ENCODE data around the gene ANGPTL2. TPM values are rescaled to one million over a fixed set of nuclear protein-coding genes. Genes with fewer than 3 reads are reported as not detected.

ANGPTL2 gene
- total RNA-seq, 1 experiment from 2014 or later, result 0.20 TPM

GRCh38 chr9:127086771-127087170, 35.7 kb downstream of the ANGPTL2 start:
- ChIA-PET RAD21 (ENCODE audit: low non-redundant PET in 1 of 2, low total read pairs in 2 of 2, uncharacterized antibody in 2 of 2, unreplicated experiment in 2 of 2) (no interaction called here), POLR2A (no interaction called here), CTCF (no interaction called here)
- no peaks in the 10 kb centered on the region for H3K9me3 ChIP-seq (ENCODE audit: control insufficient read depth in 1 of 2, insufficient read depth in 1 of 2, low read depth in 1 of 2, low read length in 2 of 2)
- no peak overlapping the region for H3K4me3 ChIP-seq (replicated peaks in 1 of 2; ENCODE audit: low read depth in 1 of 2, low read length in 2 of 2)
- DNase-seq (ENCODE audit: low read depth, low spot score) (no peak), ATAC-seq (no peak)
- intact Hi-C loops (cut with micrococcal nuclease), result no loop called here
- no peaks in the 10 kb centered on the region for H3K36me3 ChIP-seq (ENCODE audit: control insufficient read depth in 1 of 2, insufficient read depth in 2 of 2, low read length in 2 of 2)
- H4K20me1 ChIP-seq (ENCODE audit: insufficient read depth), result no peaks in the 10 kb centered on the region
- no peak overlapping the region for H3K4me2 ChIP-seq (ENCODE audit: low read length)
- no peak overlapping the region for H3K9ac ChIP-seq (ENCODE audit: low read length)
- TF ChIP-seq ZFX (IDR thresholded peaks at IDR 0.05) (no peak), EGR1 (IDR thresholded peaks at IDR 0.05; ENCODE audit: low read depth) (no peak), CBX3 (IDR thresholded peaks at IDR 0.05; ENCODE audit: low read depth) (no peak)
- BruUV-seq (replicated peaks), result no TSS peak
- no peak overlapping the region for H3K27ac ChIP-seq (ENCODE audit: low read depth, low read length)
- no peaks in the 10 kb centered on the region for H3K79me2 ChIP-seq (ENCODE audit: insufficient read depth, low read length)
- no peaks in the 10 kb centered on the region for H3K9me2 ChIP-seq (ENCODE audit: insufficient read depth)
- no peak overlapping the region for H2AFZ ChIP-seq (ENCODE audit: low read depth, low read length, poor library complexity, severe bottlenecking)
- H3K27me3 ChIP-seq (ENCODE audit: insufficient read depth, low read length), result no peaks in the 10 kb centered on the region
- no peaks in the 10 kb centered on the region for H3K4me1 ChIP-seq (ENCODE audit: control insufficient read depth in 1 of 2, insufficient read depth in 2 of 2, low read length in 2 of 2)

- Histone ChIP-seq H3K9me2 (ENCODE audit: insufficient read depth) (no peaks in the 10 kb centered on the region), H3K9me3 (ENCODE audit: control insufficient read depth in 1 of 2, insufficient read depth in 1 of 2, low read depth in 1 of 2, low read length in 2 of 2) (no peaks in the 10 kb centered on the region), H3K4me1 (ENCODE audit: control insufficient read depth in 1 of 2, insufficient read depth in 2 of 2, low read length in 2 of 2) (no peaks in the 10 kb centered on the region), H3K4me3 (replicated peaks in 1 of 2; ENCODE audit: low read depth in 1 of 2, low read length in 2 of 2) (no peak overlapping the region), H4K20me1 (ENCODE audit: insufficient read depth) (no peaks in the 10 kb centered on the region), H3K79me2 (ENCODE audit: insufficient read depth, low read length) (no peaks in the 10 kb centered on the region), H3K36me3 (ENCODE audit: control insufficient read depth in 1 of 2, insufficient read depth in 2 of 2, low read length in 2 of 2) (no peaks in the 10 kb centered on the region), H3K4me2 (ENCODE audit: low read length) (no peak overlapping the region), H2AFZ (ENCODE audit: low read depth, low read length, poor library complexity, severe bottlenecking) (no peak overlapping the region), H3K9ac (ENCODE audit: low read length) (no peak overlapping the region), H3K27ac (ENCODE audit: low read depth, low read length) (no peak overlapping the region), H3K27me3 (ENCODE audit: insufficient read depth, low read length) (no peaks in the 10 kb centered on the region)
- TF ChIP-seq MAX (IDR thresholded peaks at IDR 0.05) (no peak), ELF1 (IDR thresholded peaks at IDR 0.05; ENCODE audit: borderline replicate concordance, low read depth) (no peak), ATF3 (IDR thresholded peaks at IDR 0.05) (no peak)
- DNase-seq (ENCODE audit: low read depth, low spot score) (no peak), ATAC-seq (no peak)
- CTCF ChIA-PET, result no interaction called here
- POLR2A ChIA-PET, result no interaction called here
- no TSS peak for BruUV-seq (replicated peaks)
- intact Hi-C loops (cut with micrococcal nuclease), result no loop called here
- RAD21 ChIA-PET (ENCODE audit: low non-redundant PET in 1 of 2, low total read pairs in 2 of 2, uncharacterized antibody in 2 of 2, unreplicated experiment in 2 of 2), result no interaction called here
Observed at GRCh38 chr9:127085186-127085585, 37.2 kb downstream of the ANGPTL2 start.

Measured in HCT116 (cell line).